Endodermal cell (in vitro differentiated cells): ENCODE results near the gene MROH7. TPM values are rescaled to one million over a fixed set of nuclear protein-coding genes. Genes with fewer than 3 reads are reported as not detected.

Source experiments
- DNase-seq: peaks from one replicate; pipeline ENCODE4 v3.0.0-alpha.2; 2017
- H3K27ac ChIP-seq: 2 replicates; pipeline ENCODE4 v1.5.1; 2013; ENCODE audit warnings: mild to moderate bottlenecking, low read depth, low read length, moderate library complexity
- H3K27me3 ChIP-seq: 2 replicates; pipeline ENCODE4 v1.6.1; 2013; ENCODE audit warnings: mild to moderate bottlenecking, low read length, moderate library complexity; ENCODE audit not compliant: insufficient read depth, control insufficient read depth, poor library complexity, severe bottlenecking
- H3K36me3 ChIP-seq: 2 replicates; pipeline ENCODE4 v1.7.0; 2013; ENCODE audit warnings: mild to moderate bottlenecking, low read length, moderate library complexity; ENCODE audit not compliant: control insufficient read depth, insufficient read depth
- H3K4me1 ChIP-seq: one replicate; pipeline ENCODE4 v1.7.0; 2013; ENCODE audit warnings: low read length; ENCODE audit not compliant: control insufficient read depth, insufficient read depth
- H3K4me3 ChIP-seq: 2 replicates; pipeline ENCODE4 v1.5.1; 2013; ENCODE audit warnings: mild to moderate bottlenecking, low read length, moderate library complexity
- H3K9ac ChIP-seq: 2 replicates; pipeline ENCODE4 v1.6.1; 2013; ENCODE audit warnings: mild to moderate bottlenecking, low read length, moderate library complexity; ENCODE audit not compliant: poor library complexity, severe bottlenecking; ENCODE audit errors: extremely low read depth
- H3K9me3 ChIP-seq: 2 replicates; pipeline ENCODE4 v1.6.1; 2013; ENCODE audit warnings: mild to moderate bottlenecking, low read length, moderate library complexity; ENCODE audit not compliant: control insufficient read depth
- H3K27ac Mint-ChIP-seq: 2 replicates; pipeline ENCODE4 v1.8.0; 2020; ENCODE audit warnings: mixed read lengths
- H3K27me3 Mint-ChIP-seq: 2 replicates; pipeline ENCODE4 v1.8.0; 2021; ENCODE audit warnings: mild to moderate bottlenecking, mixed read lengths; ENCODE audit not compliant: insufficient read depth
- H3K36me3 Mint-ChIP-seq: 2 replicates; pipeline ENCODE4 v1.8.0; 2020; ENCODE audit warnings: low read depth, mixed read lengths
- H3K4me1 Mint-ChIP-seq: 2 replicates; pipeline ENCODE4 v1.8.0; 2020; ENCODE audit warnings: mixed read lengths
- H3K4me3 Mint-ChIP-seq: 2 replicates; pipeline ENCODE4 v1.8.0; 2020; ENCODE audit warnings: mild to moderate bottlenecking, moderate library complexity, mixed read lengths
- H3K9me3 Mint-ChIP-seq: 2 replicates; pipeline ENCODE4 v1.8.0; 2020; ENCODE audit warnings: mild to moderate bottlenecking, mixed read lengths
- WGBS, 2 experiments: methylation state at CpG; one replicate each; pipeline versions ENCODE4 v1.1.5 to v1.1.7; 2013; ENCODE audit warnings: missing lambda C conversion rate in 2 of 2, mixed read lengths in 1 of 2; ENCODE audit not compliant: insufficient coverage in 1 of 2, insufficient read length in 1 of 2; 5-methylcytosine and 5-hydroxymethylcytosine counted together
- total RNA-seq, 2 donors: library from RNA; stranded (reverse); fragmentation: NEBNext Ultra II Directional in 1 of 2; extraction: Animal tissue kit (Norgen Biotek cat#: 25700) in 1 of 2; gene quantifications; 2 replicates in 1 of 2; 3 replicates in 1 of 2; pipeline ENCODE4 v1.2.1, GENCODE V29; 2021
- TF ChIP-seq, protein P1 (sequence below): fragments of 200-600 bp; sonication (generic); conservative IDR thresholded peaks from 2 replicates; pipeline ENCODE4 v1.5.0; 2021; ENCODE audit warnings: antibody characterized with exemption, mild to moderate bottlenecking

MROH7 gene
- total RNA-seq, 2 donors from 2014 or later: 0.46 to 1.4 TPM

DNA sequence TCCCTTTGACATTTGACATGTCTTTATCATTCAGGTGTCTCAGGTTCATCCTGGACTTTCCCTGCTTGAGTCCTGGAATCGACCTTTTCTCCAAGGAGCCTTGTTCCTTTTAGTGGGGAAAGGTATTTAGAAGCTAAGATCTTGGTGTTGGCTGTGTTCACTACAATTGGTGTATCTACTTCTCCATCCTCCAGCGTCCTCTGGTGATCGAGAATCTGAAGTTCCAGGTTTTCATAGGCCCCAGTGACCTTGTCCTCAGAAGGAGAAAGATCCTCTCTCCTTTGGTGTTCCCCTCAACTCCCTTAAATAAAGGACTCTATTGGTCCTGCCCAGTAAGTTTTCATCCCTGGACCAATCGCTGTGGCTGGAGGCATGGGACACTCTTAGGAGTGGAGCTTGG is 22.1 kb downstream of the MROH7 start:
- WGBS, 2 experiments: 86 to 97% methylated on average over 4 of the region's 4 CpGs
- H3K9ac ChIP-seq: no peak overlapping the region
- TF ChIP-seq, protein P1, sequence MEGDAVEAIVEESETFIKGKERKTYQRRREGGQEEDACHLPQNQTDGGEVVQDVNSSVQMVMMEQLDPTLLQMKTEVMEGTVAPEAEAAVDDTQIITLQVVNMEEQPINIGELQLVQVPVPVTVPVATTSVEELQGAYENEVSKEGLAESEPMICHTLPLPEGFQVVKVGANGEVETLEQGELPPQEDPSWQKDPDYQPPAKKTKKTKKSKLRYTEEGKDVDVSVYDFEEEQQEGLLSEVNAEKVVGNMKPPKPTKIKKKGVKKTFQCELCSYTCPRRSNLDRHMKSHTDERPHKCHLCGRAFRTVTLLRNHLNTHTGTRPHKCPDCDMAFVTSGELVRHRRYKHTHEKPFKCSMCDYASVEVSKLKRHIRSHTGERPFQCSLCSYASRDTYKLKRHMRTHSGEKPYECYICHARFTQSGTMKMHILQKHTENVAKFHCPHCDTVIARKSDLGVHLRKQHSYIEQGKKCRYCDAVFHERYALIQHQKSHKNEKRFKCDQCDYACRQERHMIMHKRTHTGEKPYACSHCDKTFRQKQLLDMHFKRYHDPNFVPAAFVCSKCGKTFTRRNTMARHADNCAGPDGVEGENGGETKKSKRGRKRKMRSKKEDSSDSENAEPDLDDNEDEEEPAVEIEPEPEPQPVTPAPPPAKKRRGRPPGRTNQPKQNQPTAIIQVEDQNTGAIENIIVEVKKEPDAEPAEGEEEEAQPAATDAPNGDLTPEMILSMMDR: peak; percentile 11

DNA sequence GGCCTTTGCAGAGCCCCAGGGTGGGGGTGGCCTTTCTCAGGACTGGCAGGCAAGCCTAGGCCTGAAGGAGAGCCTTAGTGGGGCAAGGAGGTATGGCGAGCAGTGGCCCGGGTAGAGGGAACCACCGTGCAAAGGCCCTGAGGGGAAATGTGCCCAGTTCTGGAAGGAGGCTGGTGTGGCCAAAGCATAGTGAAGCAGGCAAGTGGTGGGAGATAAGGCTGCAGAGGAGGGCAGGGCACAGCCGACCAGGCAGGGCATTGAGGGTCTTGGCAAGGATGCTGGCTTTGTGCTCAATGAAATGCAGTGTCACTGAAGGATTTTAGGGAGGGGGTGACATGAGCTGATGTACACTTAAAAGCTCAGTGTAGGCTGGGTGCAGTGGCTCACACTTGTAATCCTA is 22.8 kb downstream of the MROH7 start:
- H3K4me1 ChIP-seq: no peaks in the 10 kb centered on the region
- peak overlapping the region; percentile 44 for H3K27ac Mint-ChIP-seq
- no peak for DNase-seq
- no peaks in the 10 kb centered on the region for H3K27me3 ChIP-seq
- H3K36me3 ChIP-seq: no peaks in the 10 kb centered on the region
- no peaks in the 10 kb centered on the region for H3K9me3 ChIP-seq
- H3K27me3 Mint-ChIP-seq: no peaks in the 10 kb centered on the region
- H3K4me3 ChIP-seq: no peak overlapping the region
- TF ChIP-seq, protein P1: no peak
- 85 to 96% methylated on average over 3 to 4 of the region's 4 CpGs for WGBS, 2 experiments
- H3K27ac ChIP-seq: no peak overlapping the region
- no peaks in the 10 kb centered on the region for H3K36me3 Mint-ChIP-seq
- H3K4me3 Mint-ChIP-seq: no peak overlapping the region
- peaks cover 5% of the 10 kb centered on the region for H3K9me3 Mint-ChIP-seq
- no peaks in the 10 kb centered on the region for H3K4me1 Mint-ChIP-seq
- no peak overlapping the region for H3K9ac ChIP-seq

More for the DNA sequence above, 22.1 kb downstream of the MROH7 start:
- H3K27ac ChIP-seq: no peak overlapping the region
- no peak overlapping the region for H3K4me3 ChIP-seq
- no peak overlapping the region for H3K27ac Mint-ChIP-seq
- peaks cover 8% of the 10 kb centered on the region for H3K9me3 Mint-ChIP-seq
- H3K27me3 ChIP-seq: no peaks in the 10 kb centered on the region
- no peaks in the 10 kb centered on the region for H3K4me1 ChIP-seq
- no peaks in the 10 kb centered on the region for H3K27me3 Mint-ChIP-seq
- no peaks in the 10 kb centered on the region for H3K36me3 Mint-ChIP-seq
- H3K4me1 Mint-ChIP-seq: no peaks in the 10 kb centered on the region
- DNase-seq: no peak
- H3K9me3 ChIP-seq: peaks cover 1% of the 10 kb centered on the region
- H3K4me3 Mint-ChIP-seq: no peak overlapping the region
- no peaks in the 10 kb centered on the region for H3K36me3 ChIP-seq

DNA sequence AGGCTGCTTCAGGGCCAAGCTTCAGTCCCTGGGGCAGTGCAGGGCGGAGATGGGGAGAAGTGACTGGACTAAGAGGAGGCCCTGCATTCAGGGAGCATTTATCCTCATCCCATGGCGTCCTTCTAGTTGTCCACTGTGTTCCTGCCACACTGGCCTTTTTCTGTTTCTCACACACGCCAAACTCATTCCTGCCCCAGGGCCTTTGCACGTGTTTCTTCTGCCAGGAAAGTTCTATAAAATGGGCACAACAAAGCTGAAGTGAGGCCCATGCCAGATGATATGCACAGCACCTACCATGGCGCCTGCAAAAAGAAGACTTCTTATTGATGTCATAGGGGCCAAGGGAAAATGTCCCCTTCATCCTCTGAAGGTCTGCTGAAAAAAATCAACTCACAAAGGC is 24.3 kb downstream of the MROH7 start:
- 89 to 95% methylated on average over 4 to 5 of the region's 5 CpGs for WGBS, 2 experiments
- Mint-ChIP-seq H3K36me3 (no peaks in the 10 kb centered on the region), H3K9me3 (no peaks in the 10 kb centered on the region), H3K4me3 (no peak overlapping the region), H3K27ac (no peak overlapping the region), H3K27me3 (no peaks in the 10 kb centered on the region), H3K4me1 (no peaks in the 10 kb centered on the region)
- TF ChIP-seq, protein P1: no peak
- no peak overlapping the region for H3K27ac ChIP-seq
- H3K9me3 ChIP-seq: no peaks in the 10 kb centered on the region
- no peak for DNase-seq
- no peak overlapping the region for H3K9ac ChIP-seq
- no peak overlapping the region for H3K4me3 ChIP-seq
- H3K27me3 ChIP-seq: no peaks in the 10 kb centered on the region
- H3K36me3 ChIP-seq: no peaks in the 10 kb centered on the region
- H3K4me1 ChIP-seq: no peaks in the 10 kb centered on the region
